GM23248 (cell line): ENCODE data around the gene TPBGL.

Source experiments
- EZH2 ChIP-seq: fragments of 200-600 bp; sonication (generic); IDR thresholded peaks from 2 replicates; pipeline ENCODE4 v1.6.1; 2018; ENCODE audit warnings: antibody characterized with exemption, mild to moderate bottlenecking; ENCODE audit not compliant: insufficient read depth, poor library complexity, severe bottlenecking
- EZH2phosphoT487 ChIP-seq: fragments of 200-600 bp; sonication (generic); IDR thresholded peaks from 2 replicates; pipeline ENCODE4 v1.6.1; 2018; ENCODE audit warnings: antibody characterized with exemption, moderate library complexity, mild to moderate bottlenecking, low read depth; ENCODE audit not compliant: insufficient read depth

GRCh38 chr11:75246671-75247350 lies 6.2 kb downstream of the TPBGL start:
- TF ChIP-seq EZH2, result no peak
- no peak for TF ChIP-seq EZH2phosphoT487
